C4-2B (cell line): Measurements from ENCODE around the gene TRIM72.

Source experiments
- ZFX ChIP-seq: fragments of 450-650 bp; IDR thresholded peaks from 2 replicates; pipeline ENCODE4 v1.6.1; 2017
- TF ChIP-seq, protein P1 (sequence below): fragments of 450-650 bp; conservative IDR thresholded peaks from 2 replicates; pipeline ENCODE4 v1.5.1; 2017; ENCODE audit warnings: mild to moderate bottlenecking

DNA sequence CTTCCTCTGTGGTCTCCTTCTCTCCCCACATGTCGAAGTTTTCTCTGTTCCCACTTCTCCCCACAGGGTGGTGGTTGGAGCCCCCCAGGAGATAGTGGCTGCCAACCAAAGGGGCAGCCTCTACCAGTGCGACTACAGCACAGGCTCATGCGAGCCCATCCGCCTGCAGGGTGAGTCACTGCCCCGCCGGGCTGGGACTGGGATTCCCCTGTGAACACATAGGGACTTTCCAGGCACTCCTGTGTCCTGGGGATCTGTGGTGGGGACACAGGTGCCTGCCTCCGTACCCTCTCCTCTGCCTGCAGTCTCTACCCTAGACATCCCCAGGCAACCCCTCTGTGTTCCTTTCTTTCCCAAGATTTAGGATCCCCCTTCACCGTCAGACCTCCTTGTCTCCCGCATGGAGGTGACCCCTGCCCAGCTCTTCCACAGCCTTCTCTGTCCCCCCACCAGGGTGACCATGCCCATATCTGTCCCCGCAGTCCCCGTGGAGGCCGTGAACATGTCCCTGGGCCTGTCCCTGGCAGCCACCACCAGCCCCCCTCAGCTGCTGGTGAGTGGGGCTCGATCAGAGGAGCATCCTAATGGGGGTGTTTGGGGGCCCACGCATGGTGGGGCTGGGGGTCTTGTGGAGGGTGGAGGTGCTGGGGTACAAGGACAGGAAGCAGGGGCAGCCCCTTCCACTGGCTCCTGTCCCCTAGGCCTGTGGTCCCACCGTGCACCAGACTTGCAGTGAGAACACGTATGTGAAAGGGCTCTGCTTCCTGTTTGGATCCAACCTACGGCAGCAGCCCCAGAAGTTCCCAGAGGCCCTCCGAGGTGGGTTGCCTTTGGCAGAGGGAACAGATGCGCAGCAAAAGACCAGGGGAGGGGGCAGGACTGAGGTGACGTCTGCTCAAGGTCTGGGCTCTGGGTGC, 51.7 kb downstream of the TRIM72 start:
- TF ChIP-seq, protein P1, sequence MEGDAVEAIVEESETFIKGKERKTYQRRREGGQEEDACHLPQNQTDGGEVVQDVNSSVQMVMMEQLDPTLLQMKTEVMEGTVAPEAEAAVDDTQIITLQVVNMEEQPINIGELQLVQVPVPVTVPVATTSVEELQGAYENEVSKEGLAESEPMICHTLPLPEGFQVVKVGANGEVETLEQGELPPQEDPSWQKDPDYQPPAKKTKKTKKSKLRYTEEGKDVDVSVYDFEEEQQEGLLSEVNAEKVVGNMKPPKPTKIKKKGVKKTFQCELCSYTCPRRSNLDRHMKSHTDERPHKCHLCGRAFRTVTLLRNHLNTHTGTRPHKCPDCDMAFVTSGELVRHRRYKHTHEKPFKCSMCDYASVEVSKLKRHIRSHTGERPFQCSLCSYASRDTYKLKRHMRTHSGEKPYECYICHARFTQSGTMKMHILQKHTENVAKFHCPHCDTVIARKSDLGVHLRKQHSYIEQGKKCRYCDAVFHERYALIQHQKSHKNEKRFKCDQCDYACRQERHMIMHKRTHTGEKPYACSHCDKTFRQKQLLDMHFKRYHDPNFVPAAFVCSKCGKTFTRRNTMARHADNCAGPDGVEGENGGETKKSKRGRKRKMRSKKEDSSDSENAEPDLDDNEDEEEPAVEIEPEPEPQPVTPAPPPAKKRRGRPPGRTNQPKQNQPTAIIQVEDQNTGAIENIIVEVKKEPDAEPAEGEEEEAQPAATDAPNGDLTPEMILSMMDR = no peak
- TF ChIP-seq ZFX = no peak
